Hepatocyte (in vitro differentiated cells): ENCODE measurements around the gene TROAP. TPM values are rescaled to one million over a fixed set of nuclear protein-coding genes. Genes with fewer than 3 reads are reported as not detected.

Source experiments
- DNase-seq: peaks from one replicate; pipeline ENCODE4 v3.0.0-alpha.2; 2016; ENCODE audit warnings: low spot score
- H2AFZ ChIP-seq: fragments of 200-600 bp; sonication (generic); 2 replicates; pipeline ENCODE4 v1.6.0; 2016; ENCODE audit warnings: antibody characterized with exemption, mild to moderate bottlenecking
- H3K27ac ChIP-seq: fragments of 200-600 bp; sonication (generic); 2 replicates; pipeline ENCODE4 v1.5.1; 2016; ENCODE audit warnings: mild to moderate bottlenecking
- H3K27me3 ChIP-seq: fragments of 200-600 bp; sonication (generic); 2 replicates; pipeline ENCODE4 v1.6.1; 2016
- H3K36me3 ChIP-seq: fragments of 200-600 bp; sonication (generic); replicated peaks from 2 replicates; pipeline ENCODE4 v1.5.1; 2016; ENCODE audit warnings: low read depth; ENCODE audit not compliant: insufficient read depth
- H3K4me1 ChIP-seq: fragments of 200-600 bp; sonication (generic); 2 replicates; pipeline ENCODE4 v1.5.1; 2016; ENCODE audit warnings: mild to moderate bottlenecking, moderate library complexity; ENCODE audit not compliant: insufficient read depth
- H3K4me2 ChIP-seq: fragments of 200-600 bp; sonication (generic); 2 replicates; pipeline ENCODE4 v1.6.0; 2016
- H3K4me3 ChIP-seq: fragments of 200-600 bp; sonication (generic); 2 replicates; pipeline ENCODE4 v1.5.1; 2016; ENCODE audit warnings: mild to moderate bottlenecking
- H3K79me2 ChIP-seq: fragments of 200-600 bp; sonication (generic); 2 replicates; pipeline ENCODE4 v1.6.0; 2017; ENCODE audit warnings: mild to moderate bottlenecking
- H3K9me2 ChIP-seq: fragments of 200-600 bp; sonication (generic); replicated peaks from 2 replicates; pipeline ENCODE4 v1.6.0; 2017; ENCODE audit warnings: mild to moderate bottlenecking; ENCODE audit not compliant: insufficient read depth
- H3K9me3 ChIP-seq: fragments of 200-600 bp; sonication (generic); 2 replicates; pipeline ENCODE4 v1.5.1; 2016; ENCODE audit warnings: low read depth, mild to moderate bottlenecking
- H4K20me1 ChIP-seq: fragments of 200-600 bp; sonication (generic); 2 replicates; pipeline ENCODE4 v1.6.0; 2016; ENCODE audit warnings: mild to moderate bottlenecking; ENCODE audit not compliant: insufficient read depth, poor library complexity, severe bottlenecking
- EZH2 ChIP-seq: fragments of 200-600 bp; sonication (generic); IDR thresholded peaks from 2 replicates; pipeline ENCODE4 v1.6.1; 2016; ENCODE audit warnings: antibody characterized with exemption, mild to moderate bottlenecking, borderline replicate concordance
- EZH2phosphoT487 ChIP-seq: fragments of 200-600 bp; sonication (generic); IDR thresholded peaks from one replicate; pipeline ENCODE4 v1.6.1; 2018; ENCODE audit warnings: antibody characterized with exemption, mild to moderate bottlenecking, low read depth, moderate library complexity; ENCODE audit not compliant: unreplicated experiment, severe bottlenecking
- WGBS: methylation state at CpG from one replicate; pipeline ENCODE4 v1.1.6; 2016; ENCODE audit warnings: low lambda C conversion rate; ENCODE audit errors: missing lambda C conversion rate; 5-methylcytosine and 5-hydroxymethylcytosine counted together
- polyA plus RNA-seq: library from polyadenylated mRNA; unstranded; fragments of >200 nt; fragmentation: Nextera tagmentation; extraction: Ambion mirVana; gene quantifications from 2 replicates; pipeline ENCODE4 v1.2.1, GENCODE V29; 2016
- total RNA-seq: library from RNA; depleted of rRNA; stranded (reverse); fragments of >200 nt; gene quantifications from 2 replicates; pipeline ENCODE4 v1.2.3, GENCODE V29; 2014
- TF ChIP-seq, protein P1 (sequence below): fragments of 200-600 bp; sonication (generic); IDR thresholded peaks from 2 replicates; pipeline ENCODE4 v1.5.1; 2016; ENCODE audit warnings: antibody characterized with exemption, mild to moderate bottlenecking; ENCODE audit not compliant: poor library complexity

The TROAP gene
- total and polyA plus RNA-seq, 2 experiments from 2014 or later: 3.4 to 8.0 TPM

DNA sequence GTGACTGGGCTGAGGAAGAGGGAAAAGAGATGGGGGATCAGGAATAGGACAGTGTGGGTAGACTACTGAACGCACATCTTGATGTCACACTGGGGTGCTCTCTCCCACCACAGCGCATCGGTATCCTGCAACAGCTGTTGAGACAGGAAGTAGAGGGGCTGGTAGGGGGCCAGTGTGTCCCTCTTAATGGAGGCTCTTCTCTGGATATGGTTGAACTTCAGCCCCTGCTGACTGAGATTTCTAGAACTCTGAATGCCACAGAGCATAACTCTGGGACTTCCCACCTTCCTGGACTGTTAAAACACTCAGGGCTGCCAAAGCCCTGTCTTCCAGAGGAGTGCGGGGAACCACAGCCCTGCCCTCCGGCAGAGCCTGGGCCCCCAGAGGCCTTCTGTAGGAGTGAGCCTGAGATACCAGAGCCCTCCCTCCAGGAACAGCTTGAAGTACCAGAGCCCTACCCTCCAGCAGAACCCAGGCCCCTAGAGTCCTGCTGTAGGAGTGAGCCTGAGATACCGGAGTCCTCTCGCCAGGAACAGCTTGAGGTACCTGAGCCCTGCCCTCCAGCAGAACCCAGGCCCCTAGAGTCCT is 7.1 kb downstream of the TROAP start:
- Histone ChIP-seq H3K36me3 (no peaks in the 10 kb centered on the region), H3K4me1 (peaks cover 11% of the 10 kb centered on the region), H3K4me2 (no peak overlapping the region), H3K27me3 (peaks cover 8% of the 10 kb centered on the region), H3K9me3 (no peaks in the 10 kb centered on the region), H3K79me2 (no peaks in the 10 kb centered on the region), H4K20me1 (no peaks in the 10 kb centered on the region), H2AFZ (no peak overlapping the region), H3K27ac (no peak overlapping the region), H3K4me3 (no peak overlapping the region), H3K9me2 (no peaks in the 10 kb centered on the region)
- 97% methylated on average over 7 of the region's 7 CpGs for WGBS
- DNase-seq: no peak
- TF ChIP-seq EZH2 (no peak), EZH2phosphoT487 (no peak)
- TF ChIP-seq, protein P1, sequence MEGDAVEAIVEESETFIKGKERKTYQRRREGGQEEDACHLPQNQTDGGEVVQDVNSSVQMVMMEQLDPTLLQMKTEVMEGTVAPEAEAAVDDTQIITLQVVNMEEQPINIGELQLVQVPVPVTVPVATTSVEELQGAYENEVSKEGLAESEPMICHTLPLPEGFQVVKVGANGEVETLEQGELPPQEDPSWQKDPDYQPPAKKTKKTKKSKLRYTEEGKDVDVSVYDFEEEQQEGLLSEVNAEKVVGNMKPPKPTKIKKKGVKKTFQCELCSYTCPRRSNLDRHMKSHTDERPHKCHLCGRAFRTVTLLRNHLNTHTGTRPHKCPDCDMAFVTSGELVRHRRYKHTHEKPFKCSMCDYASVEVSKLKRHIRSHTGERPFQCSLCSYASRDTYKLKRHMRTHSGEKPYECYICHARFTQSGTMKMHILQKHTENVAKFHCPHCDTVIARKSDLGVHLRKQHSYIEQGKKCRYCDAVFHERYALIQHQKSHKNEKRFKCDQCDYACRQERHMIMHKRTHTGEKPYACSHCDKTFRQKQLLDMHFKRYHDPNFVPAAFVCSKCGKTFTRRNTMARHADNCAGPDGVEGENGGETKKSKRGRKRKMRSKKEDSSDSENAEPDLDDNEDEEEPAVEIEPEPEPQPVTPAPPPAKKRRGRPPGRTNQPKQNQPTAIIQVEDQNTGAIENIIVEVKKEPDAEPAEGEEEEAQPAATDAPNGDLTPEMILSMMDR: no peak

DNA sequence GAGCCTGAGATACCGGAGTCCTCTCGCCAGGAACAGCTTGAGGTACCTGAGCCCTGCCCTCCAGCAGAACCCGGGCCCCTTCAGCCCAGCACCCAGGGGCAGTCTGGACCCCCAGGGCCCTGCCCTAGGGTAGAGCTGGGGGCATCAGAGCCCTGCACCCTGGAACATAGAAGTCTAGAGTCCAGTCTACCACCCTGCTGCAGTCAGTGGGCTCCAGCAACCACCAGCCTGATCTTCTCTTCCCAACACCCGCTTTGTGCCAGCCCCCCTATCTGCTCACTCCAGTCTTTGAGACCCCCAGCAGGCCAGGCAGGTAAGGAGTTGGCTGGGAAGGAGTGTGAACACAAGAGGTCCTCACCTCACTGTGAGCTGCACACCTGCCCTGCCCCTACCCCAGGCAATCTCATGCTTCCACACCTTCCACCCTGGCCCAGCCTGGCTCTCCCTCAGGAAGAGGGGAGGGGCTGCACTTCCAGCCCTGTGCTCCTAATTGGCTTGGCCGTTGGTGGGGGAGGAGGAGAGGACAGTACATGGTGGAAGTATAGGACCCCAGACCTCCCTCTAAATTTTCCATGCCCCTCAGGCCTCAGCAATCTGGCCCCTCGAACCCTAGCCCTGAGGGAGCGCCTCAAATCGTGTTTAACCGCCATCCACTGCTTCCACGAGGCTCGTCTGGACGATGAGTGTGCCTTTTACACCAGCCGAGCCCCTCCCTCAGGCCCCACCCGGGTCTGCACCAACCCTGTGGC is 7.8 kb downstream of the TROAP start:
- Histone ChIP-seq H2AFZ (no peak overlapping the region), H3K9me2 (no peaks in the 10 kb centered on the region), H3K9me3 (no peaks in the 10 kb centered on the region), H3K36me3 (no peaks in the 10 kb centered on the region), H3K4me1 (peaks cover 11% of the 10 kb centered on the region), H3K4me3 (no peak overlapping the region), H3K27me3 (peaks cover 15% of the 10 kb centered on the region), H3K4me2 (no peak overlapping the region), H3K27ac (no peak overlapping the region), H3K79me2 (no peaks in the 10 kb centered on the region), H4K20me1 (no peaks in the 10 kb centered on the region)
- DNase-seq: peak; percentile 4
- TF ChIP-seq EZH2 (no peak), EZH2phosphoT487 (no peak)
- TF ChIP-seq, protein P1: no peak
- WGBS: 89% methylated on average over 14 of the region's 14 CpGs

DNA sequence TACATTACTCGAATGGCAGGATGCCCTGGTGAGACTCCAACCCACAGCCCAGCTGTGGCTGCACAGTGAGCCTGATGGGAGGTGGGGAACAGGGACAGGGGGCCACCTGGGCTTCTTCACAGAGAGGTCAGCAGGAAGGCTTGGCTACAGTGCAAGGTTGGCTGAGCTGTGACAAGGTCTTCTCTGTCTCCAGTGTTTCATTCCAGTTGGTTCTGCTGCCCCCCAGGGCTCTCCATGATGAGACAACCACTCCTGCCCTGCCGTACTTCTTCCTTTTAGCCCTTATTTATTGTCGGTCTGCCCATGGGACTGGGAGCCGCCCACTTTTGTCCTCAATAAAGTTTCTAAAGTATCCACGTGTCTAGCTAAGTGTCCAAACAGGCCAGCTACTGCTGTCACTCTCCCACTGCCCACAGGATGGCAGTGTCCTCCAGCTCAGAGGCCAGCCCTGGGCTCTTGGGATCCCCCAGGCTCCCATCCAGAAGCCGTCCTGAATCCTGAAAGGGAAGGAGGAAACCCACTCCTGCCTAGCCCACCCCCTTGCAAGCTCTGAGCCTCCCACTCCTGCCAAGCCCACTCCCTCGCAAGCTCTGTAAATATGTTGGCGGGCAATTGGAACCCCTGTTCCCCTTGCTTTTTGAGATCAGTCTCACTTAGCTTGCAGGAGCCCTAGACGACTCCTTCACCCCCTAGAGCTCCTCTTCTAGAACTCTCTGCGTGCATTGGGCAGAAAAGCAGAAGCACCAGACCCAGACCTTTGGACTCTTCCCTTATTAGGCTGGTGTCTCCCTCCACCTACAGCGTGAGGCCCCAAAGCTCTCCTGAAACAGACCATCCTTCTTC is 8.5 kb downstream of the TROAP start:
- no peaks in the 10 kb centered on the region for H4K20me1 ChIP-seq
- TF ChIP-seq, protein P1: peak; percentile 86
- no peak for TF ChIP-seq EZH2
- H3K9me2 ChIP-seq: no peaks in the 10 kb centered on the region
- WGBS: 49% methylated on average over 11 of the region's 11 CpGs
- H3K4me1 ChIP-seq: peaks cover 11% of the 10 kb centered on the region
- H3K36me3 ChIP-seq: no peaks in the 10 kb centered on the region
- H3K9me3 ChIP-seq: no peaks in the 10 kb centered on the region
- H3K27ac ChIP-seq: no peak overlapping the region
- no peaks in the 10 kb centered on the region for H3K79me2 ChIP-seq
- no peak overlapping the region for H3K4me3 ChIP-seq
- peaks cover 23% of the 10 kb centered on the region for H3K27me3 ChIP-seq
- H3K4me2 ChIP-seq: peak overlapping the region; percentile 43
- H2AFZ ChIP-seq: no peak overlapping the region
- peak; percentile 88 for DNase-seq
